Neural cell (in vitro differentiated cells): ENCODE measurements around the gene TBCC.

Source experiments
- EZH2 ChIP-seq: fragments of 200-600, 300-800 bp; shearing (Covaris generic), sonication (generic); IDR thresholded peaks from 2 replicates; pipeline ENCODE4 v1.6.1; 2014; ENCODE audit warnings: antibody characterized with exemption, low read length, borderline replicate concordance, mild to moderate bottlenecking; ENCODE audit not compliant: insufficient read depth, poor library complexity, severe bottlenecking
- MXI1 ChIP-seq: fragments of 450-650 bp; conservative IDR thresholded peaks from 2 replicates; pipeline ENCODE4 v1.6.1; 2014; ENCODE audit warnings: antibody characterized with exemption, mild to moderate bottlenecking; ENCODE audit not compliant: poor library complexity, severe bottlenecking
- POLR2AphosphoS5 ChIP-seq: IDR thresholded peaks from 2 replicates; pipeline ENCODE4 v1.6.1; 2012
- RAD21 ChIP-seq: fragments of 450-650 bp; conservative IDR thresholded peaks from 2 replicates; pipeline ENCODE4 v1.6.1; 2014; ENCODE audit warnings: antibody characterized with exemption, mild to moderate bottlenecking, moderate library complexity
- TAF1 ChIP-seq: IDR thresholded peaks from 2 replicates; pipeline ENCODE4 v1.6.1; 2012; ENCODE audit warnings: low read depth
- TF ChIP-seq, protein P1 (sequence below): fragments of 450-650 bp; IDR thresholded peaks from 2 replicates; pipeline ENCODE4 v1.5.1; 2014; ENCODE audit warnings: antibody characterized with exemption, mild to moderate bottlenecking, moderate library complexity; ENCODE audit not compliant: poor library complexity, severe bottlenecking

DNA sequence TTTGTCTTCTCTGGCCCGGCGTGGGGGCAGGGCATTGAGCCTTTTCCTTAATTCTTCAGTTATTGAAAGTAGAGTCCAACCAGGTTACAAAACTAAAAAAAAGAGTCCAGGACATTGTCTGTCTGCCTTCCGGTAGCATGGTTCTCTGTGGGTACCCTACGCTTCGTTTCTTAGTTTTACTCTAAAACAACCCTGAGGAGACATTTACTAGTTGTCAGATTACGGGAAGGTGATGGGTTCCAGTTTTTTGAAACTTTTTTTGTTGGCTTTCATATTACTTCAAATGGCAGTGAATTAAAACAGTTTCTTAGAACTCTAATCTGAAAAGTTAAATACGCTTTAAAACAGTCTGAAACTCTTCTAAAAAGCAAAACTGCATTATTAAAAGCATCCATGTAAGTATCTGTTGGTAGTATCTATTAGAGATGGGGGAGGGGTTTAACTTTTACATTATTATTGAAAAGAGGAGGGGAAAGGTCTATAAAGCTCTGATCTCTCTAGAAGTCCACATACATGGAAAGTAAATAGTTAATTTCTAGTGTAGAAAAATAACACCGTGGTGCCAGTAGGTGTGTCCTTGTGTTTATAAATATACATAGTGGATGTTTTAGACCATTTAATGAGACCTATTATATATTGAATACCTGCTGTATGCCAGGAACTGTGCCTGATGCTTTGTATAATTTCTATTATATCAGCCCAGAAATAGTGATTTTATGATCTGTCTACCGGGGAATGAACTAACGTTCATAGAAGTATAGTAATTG, 38.2 kb upstream of the TBCC start:
- TF ChIP-seq POLR2AphosphoS5 = no peak
- no peak for TF ChIP-seq MXI1
- no peak for TF ChIP-seq EZH2
- TF ChIP-seq, protein P1, sequence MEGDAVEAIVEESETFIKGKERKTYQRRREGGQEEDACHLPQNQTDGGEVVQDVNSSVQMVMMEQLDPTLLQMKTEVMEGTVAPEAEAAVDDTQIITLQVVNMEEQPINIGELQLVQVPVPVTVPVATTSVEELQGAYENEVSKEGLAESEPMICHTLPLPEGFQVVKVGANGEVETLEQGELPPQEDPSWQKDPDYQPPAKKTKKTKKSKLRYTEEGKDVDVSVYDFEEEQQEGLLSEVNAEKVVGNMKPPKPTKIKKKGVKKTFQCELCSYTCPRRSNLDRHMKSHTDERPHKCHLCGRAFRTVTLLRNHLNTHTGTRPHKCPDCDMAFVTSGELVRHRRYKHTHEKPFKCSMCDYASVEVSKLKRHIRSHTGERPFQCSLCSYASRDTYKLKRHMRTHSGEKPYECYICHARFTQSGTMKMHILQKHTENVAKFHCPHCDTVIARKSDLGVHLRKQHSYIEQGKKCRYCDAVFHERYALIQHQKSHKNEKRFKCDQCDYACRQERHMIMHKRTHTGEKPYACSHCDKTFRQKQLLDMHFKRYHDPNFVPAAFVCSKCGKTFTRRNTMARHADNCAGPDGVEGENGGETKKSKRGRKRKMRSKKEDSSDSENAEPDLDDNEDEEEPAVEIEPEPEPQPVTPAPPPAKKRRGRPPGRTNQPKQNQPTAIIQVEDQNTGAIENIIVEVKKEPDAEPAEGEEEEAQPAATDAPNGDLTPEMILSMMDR = peak; percentile 26
- TF ChIP-seq TAF1 = peak; percentile 77
- no peak for TF ChIP-seq RAD21
